ENCODE results near the gene ASPN. TPM values are rescaled to one million over a fixed set of nuclear protein-coding genes. Genes with fewer than 3 reads are reported as not detected.

ASPN gene
- total and polyA plus RNA-seq, 2 experiments from 2014 or later: 5.3 to 6.3 TPM

GRCh38 chr9:92480291-92480771 is 2.0 kb downstream of the ASPN start:
- peak; percentile 22 for DNase-seq
- Histone ChIP-seq H3K27me3 (replicated peaks; ENCODE audit: insufficient read depth) (no peaks in the 10 kb centered on the region), H4K20me1 (ENCODE audit: insufficient read depth) (no peaks in the 10 kb centered on the region), H3K4me3 (peak overlapping the region; percentile 33; the same call in 1 of the 2 replicates), H3K4me2 (ENCODE audit: unreplicated experiment) (peak overlapping the region; percentile 63), H3K27ac (peak overlapping the region; percentile 34), H3K79me2 (ENCODE audit: insufficient read depth) (no peaks in the 10 kb centered on the region), H3K9me2 (ENCODE audit: insufficient read depth) (no peaks in the 10 kb centered on the region), H3K9ac (no peak overlapping the region), H2AFZ (peak overlapping the region; percentile 37), H3F3A (ENCODE audit: insufficient read depth) (peaks cover 28% of the 10 kb centered on the region), H3K9me3 (ENCODE audit: low read depth) (no peaks in the 10 kb centered on the region), H3K4me1 (ENCODE audit: insufficient read depth) (peaks cover 46% of the 10 kb centered on the region), H3K36me3 (ENCODE audit: low read depth) (no peaks in the 10 kb centered on the region)
- TF ChIP-seq EZH2 (IDR thresholded peaks at IDR 0.05; ENCODE audit: insufficient read depth, poor library complexity, severe bottlenecking) (no peak), EZH2phosphoT487 (IDR thresholded peaks at IDR 0.05; ENCODE audit: insufficient read depth, low read depth) (no peak)
- in situ Hi-C loops (cut with MboI): no loop called here
- WGBS, 2 experiments (ENCODE audit: low coverage in 1 of 2, low lambda C conversion rate in 2 of 2, missing lambda C conversion rate in 2 of 2): 93 to 95% methylated on average over 2 of the region's 2 CpGs

- no peak for DNase-seq
- H3K27me3 ChIP-seq (replicated peaks; ENCODE audit: insufficient read depth): no peaks in the 10 kb centered on the region
- H3K27ac ChIP-seq: no peak overlapping the region
- no peaks in the 10 kb centered on the region for H4K20me1 ChIP-seq (ENCODE audit: insufficient read depth)
- TF ChIP-seq EZH2phosphoT487 (IDR thresholded peaks at IDR 0.05; ENCODE audit: insufficient read depth, low read depth) (no peak), EZH2 (IDR thresholded peaks at IDR 0.05; ENCODE audit: insufficient read depth, poor library complexity, severe bottlenecking) (no peak)
- H3F3A ChIP-seq (ENCODE audit: insufficient read depth): peaks cover 28% of the 10 kb centered on the region
- no peak overlapping the region for H3K9ac ChIP-seq
- no peaks in the 10 kb centered on the region for H3K36me3 ChIP-seq (ENCODE audit: low read depth)
- H3K4me1 ChIP-seq (ENCODE audit: insufficient read depth): peaks cover 44% of the 10 kb centered on the region
- no peak overlapping the region for H2AFZ ChIP-seq
- H3K9me2 ChIP-seq (ENCODE audit: insufficient read depth): no peaks in the 10 kb centered on the region
- no peaks in the 10 kb centered on the region for H3K79me2 ChIP-seq (ENCODE audit: insufficient read depth)
- H3K4me2 ChIP-seq (ENCODE audit: unreplicated experiment): no peak overlapping the region
- H3K9me3 ChIP-seq (ENCODE audit: low read depth): no peaks in the 10 kb centered on the region
- in situ Hi-C loops (cut with MboI): no loop called here
- H3K4me3 ChIP-seq: no peak overlapping the region
Observed at GRCh38 chr9:92479346-92479745, 3.0 kb downstream of the ASPN start.

- H3K79me2 ChIP-seq (ENCODE audit: insufficient read depth): no peaks in the 10 kb centered on the region
- peaks cover 23% of the 10 kb centered on the region for H3F3A ChIP-seq (ENCODE audit: insufficient read depth)
- H3K27ac ChIP-seq: no peak overlapping the region
- TF ChIP-seq EZH2phosphoT487 (IDR thresholded peaks at IDR 0.05; ENCODE audit: insufficient read depth, low read depth) (no peak), EZH2 (IDR thresholded peaks at IDR 0.05; ENCODE audit: insufficient read depth, poor library complexity, severe bottlenecking) (no peak)
- no peaks in the 10 kb centered on the region for H3K9me3 ChIP-seq (ENCODE audit: low read depth)
- no peak for DNase-seq
- no peaks in the 10 kb centered on the region for H3K27me3 ChIP-seq (replicated peaks; ENCODE audit: insufficient read depth)
- H3K4me3 ChIP-seq: no peak overlapping the region
- in situ Hi-C loops (cut with MboI): no loop called here
- H3K4me2 ChIP-seq (ENCODE audit: unreplicated experiment): no peak overlapping the region
- no peak overlapping the region for H2AFZ ChIP-seq
- WGBS, 2 experiments (ENCODE audit: low coverage in 1 of 2, low lambda C conversion rate in 2 of 2, missing lambda C conversion rate in 2 of 2): 67 to 76% methylated on average over 7 of the region's 7 CpGs
- no peak overlapping the region for H3K9ac ChIP-seq
- peaks cover 39% of the 10 kb centered on the region for H3K4me1 ChIP-seq (ENCODE audit: insufficient read depth)
- H3K9me2 ChIP-seq (ENCODE audit: insufficient read depth): no peaks in the 10 kb centered on the region
- H3K36me3 ChIP-seq (ENCODE audit: low read depth): no peaks in the 10 kb centered on the region
- H4K20me1 ChIP-seq (ENCODE audit: insufficient read depth): no peaks in the 10 kb centered on the region
Observed at GRCh38 chr9:92478783-92479182, 3.5 kb downstream of the ASPN start.

GRCh38 chr9:92476962-92477361 is 5.3 kb downstream of the ASPN start:
- Histone ChIP-seq H3K27ac (no peak overlapping the region), H3K4me2 (ENCODE audit: unreplicated experiment) (no peak overlapping the region), H3K79me2 (ENCODE audit: insufficient read depth) (no peaks in the 10 kb centered on the region), H3K36me3 (ENCODE audit: low read depth) (no peaks in the 10 kb centered on the region), H3F3A (ENCODE audit: insufficient read depth) (peaks cover 12% of the 10 kb centered on the region), H3K9me2 (ENCODE audit: insufficient read depth) (no peaks in the 10 kb centered on the region), H3K9ac (no peak overlapping the region), H3K4me1 (ENCODE audit: insufficient read depth) (peaks cover 24% of the 10 kb centered on the region), H3K4me3 (no peak overlapping the region), H2AFZ (no peak overlapping the region), H3K9me3 (ENCODE audit: low read depth) (no peaks in the 10 kb centered on the region), H4K20me1 (ENCODE audit: insufficient read depth) (no peaks in the 10 kb centered on the region), H3K27me3 (replicated peaks; ENCODE audit: insufficient read depth) (no peaks in the 10 kb centered on the region)
- TF ChIP-seq EZH2phosphoT487 (IDR thresholded peaks at IDR 0.05; ENCODE audit: insufficient read depth, low read depth): no peak
- TF ChIP-seq EZH2 (IDR thresholded peaks at IDR 0.05; ENCODE audit: insufficient read depth, poor library complexity, severe bottlenecking): no peak
- in situ Hi-C loops (cut with MboI): no loop called here
- WGBS, 2 experiments (ENCODE audit: low coverage in 1 of 2, low lambda C conversion rate in 2 of 2, missing lambda C conversion rate in 2 of 2): 100% methylated on average over 1 of the region's 1 CpG
- no peak for DNase-seq

GRCh38 chr9:92474587-92474986 is 7.7 kb downstream of the ASPN start:
- TF ChIP-seq EZH2phosphoT487 (IDR thresholded peaks at IDR 0.05; ENCODE audit: insufficient read depth, low read depth) (no peak), EZH2 (IDR thresholded peaks at IDR 0.05; ENCODE audit: insufficient read depth, poor library complexity, severe bottlenecking) (no peak)
- no peaks in the 10 kb centered on the region for H3K4me1 ChIP-seq (ENCODE audit: insufficient read depth)
- no peaks in the 10 kb centered on the region for H3K79me2 ChIP-seq (ENCODE audit: insufficient read depth)
- no peaks in the 10 kb centered on the region for H3K27me3 ChIP-seq (replicated peaks; ENCODE audit: insufficient read depth)
- in situ Hi-C loops (cut with MboI): no loop called here
- no peaks in the 10 kb centered on the region for H3K36me3 ChIP-seq (ENCODE audit: low read depth)
- H3K4me3 ChIP-seq: no peak overlapping the region
- 96 to 98% methylated on average over 3 of the region's 3 CpGs for WGBS, 2 experiments (ENCODE audit: low coverage in 1 of 2, low lambda C conversion rate in 2 of 2, missing lambda C conversion rate in 2 of 2)
- no peaks in the 10 kb centered on the region for H3K9me3 ChIP-seq (ENCODE audit: low read depth)
- no peak for DNase-seq
- H3K27ac ChIP-seq: no peak overlapping the region
- H4K20me1 ChIP-seq (ENCODE audit: insufficient read depth): no peaks in the 10 kb centered on the region
- H3K4me2 ChIP-seq (ENCODE audit: unreplicated experiment): no peak overlapping the region
- no peak overlapping the region for H3K9ac ChIP-seq
- H2AFZ ChIP-seq: no peak overlapping the region
- H3K9me2 ChIP-seq (ENCODE audit: insufficient read depth): no peaks in the 10 kb centered on the region
- no peaks in the 10 kb centered on the region for H3F3A ChIP-seq (ENCODE audit: insufficient read depth)

Measured in GM23248 (cell line).